IMR-90 (cell line): Measurements from ENCODE around the gene IL18R1. TPM values are rescaled to one million over a fixed set of nuclear protein-coding genes. Genes with fewer than 3 reads are reported as not detected.

Source experiments
- ATAC-seq: fragments of 200-7000 bp; cut with Tn5 transposase; 2 replicates; pipeline ENCODE4 v1.9.1; 2020; ENCODE audit warnings: low read depth, mild to moderate bottlenecking, moderate library complexity
- BruUV-seq: library from RNA; stranded (reverse); fragments of 400-500 nt; replicated peaks from 2 replicates; lab custom pipeline; 2021; lab: Mats Ljungman, UMichigan
- CTCF ChIA-PET: fragments of 300-600 bp; formaldehyde crosslinking; extraction: SDS; loops from one replicate; lab custom pipeline; 2021; ENCODE audit warnings: antibody characterized with exemption; lab: Yijun Ruan, JAX
- POLR2A ChIA-PET: fragments of 300-600 bp; sonication (Branson Sonifier 250); formaldehyde crosslinking; loops from one replicate; lab custom pipeline; 2022; ENCODE audit warnings: antibody characterized with exemption; ENCODE audit not compliant: unreplicated experiment; lab: Charles Lee
- DNase-seq: peaks from one replicate; pipeline ENCODE4 v3.0.0; 2013
- H2AFZ ChIP-seq: replicated peaks from 2 replicates; pipeline ENCODE3; 2013; ENCODE audit warnings: low read length, mild to moderate bottlenecking; ENCODE audit not compliant: poor library complexity
- H2AK5ac ChIP-seq: 2 replicates; pipeline ENCODE4 v1.6.1; 2013; ENCODE audit warnings: low read depth, low read length, inconsistent platforms
- H2AK9ac ChIP-seq: replicated peaks from 2 replicates; pipeline ENCODE3; 2013; ENCODE audit warnings: mild to moderate bottlenecking, low read depth, low read length, moderate library complexity; ENCODE audit not compliant: poor library complexity
- H2BK120ac ChIP-seq: 2 replicates; pipeline ENCODE4 v1.6.1; 2013; ENCODE audit warnings: low read depth, low read length, inconsistent platforms
- H2BK15ac ChIP-seq: 3 replicates; pipeline ENCODE4 v1.6.1; 2013; ENCODE audit warnings: low read depth, low read length, inconsistent platforms
- H2BK20ac ChIP-seq: 2 replicates; pipeline ENCODE4 v1.6.1; 2013; ENCODE audit warnings: low read depth, mild to moderate bottlenecking, inconsistent platforms, low read length, moderate library complexity
- H2BK5ac ChIP-seq: 2 replicates; pipeline ENCODE4 v1.6.1; 2013; ENCODE audit warnings: mild to moderate bottlenecking, low read depth, low read length, inconsistent platforms; ENCODE audit not compliant: poor library complexity, severe bottlenecking
- H3K14ac ChIP-seq: replicated peaks from 2 replicates; pipeline ENCODE4 v1.6.1; 2013; ENCODE audit warnings: low read depth, low read length, inconsistent platforms
- H3K18ac ChIP-seq: 2 replicates; pipeline ENCODE4 v1.6.1; 2013; ENCODE audit warnings: low read depth, low read length, control low read depth
- H3K23ac ChIP-seq: 2 replicates; pipeline ENCODE4 v1.6.1; 2013; ENCODE audit warnings: low read depth, low read length, inconsistent platforms
- H3K27ac ChIP-seq: 2 replicates; pipeline ENCODE4 v1.5.1; 2013; ENCODE audit warnings: mild to moderate bottlenecking, control low read depth, low read length; ENCODE audit not compliant: insufficient read depth
- H3K27me3 ChIP-seq: 2 replicates; pipeline ENCODE4 v1.6.1; 2013; ENCODE audit warnings: low read length; ENCODE audit not compliant: control insufficient read depth, insufficient read depth
- H3K36me3 ChIP-seq: 2 replicates; pipeline ENCODE4 v1.6.1; 2013; ENCODE audit warnings: low read length, mixed read lengths; ENCODE audit not compliant: control insufficient read depth, insufficient read depth
- H3K4ac ChIP-seq: 2 replicates; pipeline ENCODE4 v1.6.1; 2013; ENCODE audit warnings: low read depth, low read length, inconsistent platforms
- H3K4me1 ChIP-seq: 2 replicates; pipeline ENCODE4 v1.6.1; 2013; ENCODE audit warnings: low read length, mixed read lengths; ENCODE audit not compliant: control insufficient read depth, insufficient read depth
- H3K4me2 ChIP-seq: 2 replicates; pipeline ENCODE4 v1.6.1; 2013; ENCODE audit warnings: low read depth, mild to moderate bottlenecking, control low read depth, low read length, moderate library complexity
- H3K4me3 ChIP-seq: 2 replicates; pipeline ENCODE4 v1.5.1; 2013; ENCODE audit warnings: low read depth, mild to moderate bottlenecking, control low read depth, low read length, moderate library complexity; ENCODE audit not compliant: insufficient read depth
- H3K56ac ChIP-seq: 2 replicates; pipeline ENCODE4 v1.6.1; 2013; ENCODE audit warnings: low read length, inconsistent platforms; ENCODE audit not compliant: insufficient read depth; ENCODE audit errors: extremely low read depth
- H3K79me1 ChIP-seq, 2 experiments: 2 replicates each; pipeline ENCODE4 v1.6.1; 2013; ENCODE audit warnings: low read length in 2 of 2, inconsistent platforms in 1 of 2, low read depth in 1 of 2
- H3K9ac ChIP-seq: 2 replicates; pipeline ENCODE4 v1.6.1; 2013; ENCODE audit warnings: low read depth, low read length, control low read depth
- H3K9me1 ChIP-seq: 2 replicates; pipeline ENCODE4 v1.6.1; 2013; ENCODE audit warnings: low read length, inconsistent platforms; ENCODE audit not compliant: insufficient read depth
- H3K9me3 ChIP-seq: 2 replicates; pipeline ENCODE4 v1.6.1; 2013; ENCODE audit warnings: low read length; ENCODE audit not compliant: control insufficient read depth, insufficient read depth
- H4K20me1 ChIP-seq: 2 replicates; pipeline ENCODE4 v1.6.1; 2013; ENCODE audit warnings: low read length, inconsistent platforms; ENCODE audit not compliant: insufficient read depth
- H4K5ac ChIP-seq: 2 replicates; pipeline ENCODE4 v1.6.1; 2013; ENCODE audit warnings: mild to moderate bottlenecking, low read depth, low read length, control low read depth
- H4K8ac ChIP-seq, 2 experiments: 2 replicates each; pipeline ENCODE4 v1.6.1; 2013; ENCODE audit warnings: low read depth in 2 of 2, low read length in 2 of 2, control low read depth in 1 of 2, inconsistent platforms in 1 of 2
- H4K91ac ChIP-seq: 2 replicates; pipeline ENCODE4 v1.6.1; 2013; ENCODE audit warnings: low read depth, low read length, inconsistent platforms; ENCODE audit not compliant: insufficient read depth
- BHLHE40 ChIP-seq: fragments of 150-350 bp; IDR thresholded peaks from 2 replicates; pipeline ENCODE4 v1.6.1; 2016; ENCODE audit warnings: mild to moderate bottlenecking, low read depth, low read length
- CEBPB ChIP-seq: IDR thresholded peaks from 2 replicates; pipeline ENCODE4 v1.6.1; 2012; ENCODE audit warnings: low read depth, low read length, improper control_type of control experiment
- CHD1 ChIP-seq: IDR thresholded peaks from 2 replicates; pipeline ENCODE4 v1.6.1; 2012; ENCODE audit warnings: low read depth, low read length, improper control_type of control experiment
- CTCF ChIP-seq: conservative IDR thresholded peaks from 2 replicates; pipeline ENCODE4 v1.5.1; 2012; ENCODE audit warnings: mild to moderate bottlenecking, low read depth, low read length, improper control_type of control experiment
- ELK1 ChIP-seq: fragments of 150-350 bp; IDR thresholded peaks from 2 replicates; pipeline ENCODE4 v1.6.1; 2016; ENCODE audit warnings: low read depth, mild to moderate bottlenecking, low read length, moderate library complexity, borderline replicate concordance
- FOS ChIP-seq: fragments of 150-350 bp; IDR thresholded peaks from 2 replicates; pipeline ENCODE4 v1.6.1; 2016; ENCODE audit warnings: low read depth, low read length
- MAFK ChIP-seq: IDR thresholded peaks from 2 replicates; pipeline ENCODE4 v1.6.1; 2012; ENCODE audit warnings: low read depth, low read length, improper control_type of control experiment
- MAZ ChIP-seq: IDR thresholded peaks from 2 replicates; pipeline ENCODE4 v1.6.1; 2012; ENCODE audit warnings: low read depth, mild to moderate bottlenecking, low read length, improper control_type of control experiment, moderate library complexity, borderline replicate concordance
- MXI1 ChIP-seq: IDR thresholded peaks from 2 replicates; pipeline ENCODE4 v1.6.1; 2012; ENCODE audit warnings: low read depth, mild to moderate bottlenecking, low read length, moderate library complexity, borderline replicate concordance
- NFE2L2 ChIP-seq: fragments of 150-350 bp; IDR thresholded peaks from 2 replicates; pipeline ENCODE4 v1.6.1; 2016; ENCODE audit warnings: low read depth, mild to moderate bottlenecking, low read length
- POLR2A ChIP-seq: IDR thresholded peaks from 2 replicates; pipeline ENCODE4 v1.6.1; 2012; ENCODE audit warnings: mild to moderate bottlenecking, low read depth, low read length
- RAD21 ChIP-seq: IDR thresholded peaks from 2 replicates; pipeline ENCODE4 v1.6.1; 2012; ENCODE audit warnings: low read length, improper control_type of control experiment
- RCOR1 ChIP-seq: IDR thresholded peaks from 2 replicates; pipeline ENCODE4 v1.6.1; 2012; ENCODE audit warnings: mild to moderate bottlenecking, low read length, improper control_type of control experiment; ENCODE audit not compliant: insufficient replicate concordance
- RFX5 ChIP-seq: IDR thresholded peaks from 2 replicates; pipeline ENCODE4 v1.8.0; 2012; ENCODE audit warnings: low read depth, mild to moderate bottlenecking, low read length, moderate library complexity
- SMC3 ChIP-seq: fragments of 150-350 bp; IDR thresholded peaks from 2 replicates; pipeline ENCODE4 v1.6.1; 2016; ENCODE audit warnings: low read depth, mild to moderate bottlenecking, antibody characterized with exemption, low read length, moderate library complexity
- USF2 ChIP-seq: fragments of 150-350 bp; IDR thresholded peaks from 2 replicates; pipeline ENCODE4 v1.6.1; 2017; ENCODE audit warnings: mild to moderate bottlenecking, antibody characterized with exemption, low read length, low read depth
- WGBS, 2 experiments: methylation state at CpG; one replicate each; pipeline versions ENCODE4 v1.1.5 to v1.1.7; 2013; ENCODE audit warnings: missing lambda C conversion rate in 2 of 2; ENCODE audit not compliant: insufficient read length in 1 of 2; ENCODE audit errors: extremely low coverage in 2 of 2; 5-methylcytosine and 5-hydroxymethylcytosine counted together
- dilution Hi-C: fragments of 300-500 bp; cut with HindIII; formaldehyde crosslinking; loops from one replicate; pipeline ENCODE4 v1.14.3; 2018; ENCODE audit warnings: low sequenced_read_pairs; ENCODE audit not compliant: unreplicated experiment
- in situ Hi-C: fragments of 300-500 bp; cut with MboI; formaldehyde crosslinking; loops from 3 replicates; pipeline ENCODE4 v1.14.3; 2019; ENCODE audit warnings: low sequenced_read_pairs, inconsistent platforms, mixed read lengths
- intact Hi-C: fragments of 100-400 bp; cut with micrococcal nuclease; formaldehyde crosslinking; loops from 2 replicates; pipeline ENCODE4 v1.10.0; 2022
- polyA plus RNA-seq, 3 experiments: library from polyadenylated mRNA; depleted of rRNA; stranded (reverse); fragments of >200 nt; gene quantifications; 2 replicates each; pipeline ENCODE4 v1.2.3, GENCODE V29; 2012; ENCODE audit warnings: low replicate concordance in 1 of 3
- total RNA-seq: library from RNA; depleted of rRNA; stranded (reverse); fragments of >200 nt; gene quantifications from 2 replicates; pipeline ENCODE4 v1.2.3, GENCODE V29; 2012

Gene IL18R1
- total and polyA plus RNA-seq, 2 of the 4 experiments (the other 2 are of a cell fraction), result 0.18 to 0.24 TPM

GRCh38 chr2:102412199-102412598 lies 56.6 kb downstream of the IL18R1 start:
- Histone ChIP-seq H4K8ac (no peak overlapping the region), H2AK5ac (no peak overlapping the region), H3K4me3 (no peak overlapping the region), H3K27ac (no peak overlapping the region), H2BK120ac (no peak overlapping the region), H3K23ac (no peak overlapping the region), H3K56ac (no peak overlapping the region; the same call in 1 of the 2 replicates), H3K4me1 (no peaks in the 10 kb centered on the region), H3K18ac (no peak overlapping the region), H3K79me1 (no peaks in the 10 kb centered on the region), H3K4me2 (no peak overlapping the region), H3K4ac (no peak overlapping the region), H3K9me3 (peaks cover 9% of the 10 kb centered on the region; the same call in 1 of the 2 replicates), H4K20me1 (no peaks in the 10 kb centered on the region), H2AFZ (no peak overlapping the region), H3K27me3 (peaks cover 2% of the 10 kb centered on the region; the same call in 1 of the 2 replicates), H2AK9ac (no peak overlapping the region), H2BK5ac (no peak overlapping the region), H4K5ac (no peak overlapping the region), H3K36me3 (no peaks in the 10 kb centered on the region), H2BK15ac (no peak overlapping the region), H3K9ac (no peak overlapping the region), H3K9me1 (no peaks in the 10 kb centered on the region), H4K91ac (no peak overlapping the region), H3K14ac (no peak overlapping the region), H2BK20ac (no peak overlapping the region)
- no peak for TF ChIP-seq RCOR1
- TF ChIP-seq SMC3, result no peak
- TF ChIP-seq MAFK, result no peak
- TF ChIP-seq CEBPB, result no peak
- no peak for TF ChIP-seq POLR2A
- TF ChIP-seq ELK1, result no peak
- no peak for TF ChIP-seq MXI1
- TF ChIP-seq RFX5, result no peak
- no peak for TF ChIP-seq RAD21
- TF ChIP-seq CHD1, result no peak
- no peak for TF ChIP-seq USF2
- no peak for TF ChIP-seq FOS
- TF ChIP-seq BHLHE40, result no peak
- no peak for TF ChIP-seq MAZ
- no peak for TF ChIP-seq CTCF
- no peak for TF ChIP-seq NFE2L2
- dilution Hi-C loops, result no loop called here
- in situ Hi-C loops, result no loop called here
- no peak for DNase-seq
- ChIA-PET CTCF (no interaction called here), POLR2A (no interaction called here)
- intact Hi-C loops, result no loop called here
- WGBS, 2 experiments, result no CpG with 5 or more reads among the region's 3 CpGs
- ATAC-seq, result no peak
- no TSS peak for BruUV-seq
